Measurements from ENCODE around the gene CCDC57. TPM values are rescaled to one million over a fixed set of nuclear protein-coding genes. Genes with fewer than 3 reads are reported as not detected.

CCDC57 gene
- total RNA-seq, 1 donor from 2014 or later: 92.1 TPM

- peaks cover 53% of the 10 kb centered on the region for H3K36me3 Mint-ChIP-seq
- H3K27me3 Mint-ChIP-seq (ENCODE audit: low read depth): no peaks in the 10 kb centered on the region
These were observed 40.8 kb downstream of the CCDC57 start for GRCh38 chr17:82171750-82172375.

GRCh38 chr17:82170412-82170961 is 42.2 kb downstream of the CCDC57 start:
- no peak for DNase-seq (ENCODE audit: low spot score in 2 of 2, unreplicated experiment in 2 of 2)
- no peak for TF ChIP-seq CTCF (IDR thresholded peaks at IDR 0.05; ENCODE audit: unreplicated experiment)
- Mint-ChIP-seq H3K4me3 (no peak overlapping the region), H3K36me3 (peaks cover 61% of the 10 kb centered on the region), H3K9me3 (peaks cover 9% of the 10 kb centered on the region), H3K4me1 (peaks cover 27% of the 10 kb centered on the region), H3K27me3 (ENCODE audit: low read depth) (no peaks in the 10 kb centered on the region), H3K27ac (no peak overlapping the region)

More at GRCh38 chr17:82171750-82172375, 40.8 kb downstream of the CCDC57 start:
- peaks cover 7% of the 10 kb centered on the region for H3K9me3 Mint-ChIP-seq
- H3K4me1 Mint-ChIP-seq: peaks cover 27% of the 10 kb centered on the region
- no peak for DNase-seq (ENCODE audit: low spot score in 2 of 2, unreplicated experiment in 2 of 2)
- no peak overlapping the region for H3K27ac Mint-ChIP-seq
- H3K4me3 Mint-ChIP-seq: no peak overlapping the region
- no peak for TF ChIP-seq CTCF (IDR thresholded peaks at IDR 0.05; ENCODE audit: unreplicated experiment)

GRCh38 chr17:82168568-82168967 is 44.1 kb downstream of the CCDC57 start:
- TF ChIP-seq CTCF (IDR thresholded peaks at IDR 0.05; ENCODE audit: unreplicated experiment): no peak
- H3K4me1 Mint-ChIP-seq: peaks cover 13% of the 10 kb centered on the region
- no peak for DNase-seq (ENCODE audit: low spot score in 2 of 2, unreplicated experiment in 2 of 2)
- peaks cover 67% of the 10 kb centered on the region for H3K36me3 Mint-ChIP-seq
- H3K27me3 Mint-ChIP-seq (ENCODE audit: low read depth): no peaks in the 10 kb centered on the region
- H3K9me3 Mint-ChIP-seq: peaks cover 9% of the 10 kb centered on the region
- no peak overlapping the region for H3K27ac Mint-ChIP-seq
- no peak overlapping the region for H3K4me3 Mint-ChIP-seq

- no peak for TF ChIP-seq CTCF (IDR thresholded peaks at IDR 0.05; ENCODE audit: unreplicated experiment)
- Mint-ChIP-seq H3K4me1 (no peaks in the 10 kb centered on the region), H3K36me3 (peaks cover 64% of the 10 kb centered on the region), H3K4me3 (no peak overlapping the region), H3K27me3 (ENCODE audit: low read depth) (no peaks in the 10 kb centered on the region), H3K27ac (no peak overlapping the region), H3K9me3 (peaks cover 9% of the 10 kb centered on the region)
- DNase-seq (ENCODE audit: low spot score in 2 of 2, unreplicated experiment in 2 of 2): no peak
These were observed 45.6 kb downstream of the CCDC57 start for GRCh38 chr17:82167028-82167427.

- Mint-ChIP-seq H3K4me3 (no peak overlapping the region), H3K4me1 (no peaks in the 10 kb centered on the region), H3K27me3 (ENCODE audit: low read depth) (no peaks in the 10 kb centered on the region), H3K9me3 (peaks cover 9% of the 10 kb centered on the region), H3K27ac (no peak overlapping the region), H3K36me3 (peaks cover 65% of the 10 kb centered on the region)
- DNase-seq (ENCODE audit: low spot score in 2 of 2, unreplicated experiment in 2 of 2): no peak
- no peak for TF ChIP-seq CTCF (IDR thresholded peaks at IDR 0.05; ENCODE audit: unreplicated experiment)
These were observed 47.8 kb downstream of the CCDC57 start for GRCh38 chr17:82164853-82165252.
